Ramos (cell line): ENCODE data around the gene PLOD2.

Experiments
- in situ Hi-C: fragments of 300-500 bp; cut with MboI; formaldehyde crosslinking; loops from one replicate; pipeline ENCODE4 v1.14.3; 2022; ENCODE audit warnings: low sequenced_read_pairs; ENCODE audit not compliant: unreplicated experiment

Gene PLOD2

DNA sequence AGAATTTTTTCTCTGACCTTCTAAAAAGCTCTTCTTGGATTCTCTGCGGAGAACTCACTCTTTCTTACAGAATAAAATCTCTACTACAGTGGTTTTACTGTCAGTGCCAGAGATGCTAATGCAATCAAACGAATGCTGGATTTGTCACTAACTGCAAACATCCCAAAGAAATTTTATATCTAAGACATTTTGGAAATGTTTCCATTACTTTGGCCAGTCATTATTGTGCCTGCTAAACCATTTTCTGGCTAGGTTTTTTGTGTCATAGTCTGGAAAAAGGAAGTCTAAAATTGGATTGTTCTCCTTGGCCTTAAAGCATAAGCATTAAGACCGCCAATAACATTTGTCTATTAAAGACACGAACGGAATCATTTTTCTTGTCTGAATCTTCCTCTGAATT, 54.0 kb downstream of the PLOD2 start:
- in situ Hi-C loops = no loop called here

DNA sequence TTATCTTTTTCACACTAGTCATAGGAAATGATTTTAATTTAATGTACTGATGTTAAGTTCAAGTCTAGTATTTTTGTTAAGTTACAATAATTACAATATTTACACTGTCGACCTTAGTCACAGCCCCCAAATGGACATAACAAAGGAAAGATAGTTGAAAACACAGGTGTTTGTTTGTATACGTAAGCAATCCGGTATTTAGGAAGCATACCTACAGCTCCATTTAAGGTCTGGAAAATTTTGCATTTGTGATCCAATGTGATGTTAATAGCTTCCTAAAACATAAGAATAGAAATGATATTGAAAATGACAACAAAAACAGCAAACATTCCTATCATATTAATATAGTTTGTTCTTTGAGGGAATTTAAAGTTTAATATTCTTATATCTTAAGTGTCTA, 56.9 kb downstream of the PLOD2 start:
- in situ Hi-C loops = no loop called here

DNA sequence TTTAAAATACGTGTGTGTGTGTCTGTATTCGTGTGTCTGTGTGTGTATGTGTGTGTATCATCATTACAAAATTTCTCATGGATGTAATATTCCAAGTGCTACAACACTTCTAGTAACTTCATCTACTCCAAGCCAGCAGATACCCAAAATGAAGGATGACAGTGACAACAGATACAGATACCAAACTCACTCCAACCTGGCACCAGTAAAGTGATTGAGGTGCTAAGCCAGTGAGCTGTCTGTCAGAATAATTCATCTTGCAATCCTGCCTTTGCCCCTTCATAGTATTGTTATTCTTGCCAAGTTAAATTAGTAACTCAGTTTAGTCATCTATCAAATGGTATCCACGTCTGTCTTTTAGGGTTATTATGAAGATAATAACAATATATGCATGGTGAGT, 58.1 kb downstream of the PLOD2 start:
- in situ Hi-C loops = no loop called here

DNA sequence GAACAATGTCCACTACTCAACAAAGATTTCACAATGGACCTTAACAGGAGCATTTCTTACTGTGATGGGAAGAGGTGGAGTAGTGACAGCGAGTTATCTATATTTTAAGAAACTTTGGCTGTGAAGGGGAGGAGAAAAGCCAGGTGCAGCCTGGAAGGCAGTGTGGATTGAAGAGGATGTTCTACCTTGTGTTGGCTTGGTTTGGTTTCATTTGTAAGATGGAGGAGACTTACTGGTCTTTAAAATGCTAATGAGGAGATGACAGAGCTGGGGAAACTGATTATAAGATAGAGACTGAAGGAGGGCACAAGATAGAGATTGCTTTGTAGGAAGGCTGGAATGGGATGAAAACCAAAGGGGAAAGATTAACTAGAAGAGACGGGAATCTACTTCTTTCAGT, 59.4 kb downstream of the PLOD2 start:
- in situ Hi-C loops = no loop called here

DNA sequence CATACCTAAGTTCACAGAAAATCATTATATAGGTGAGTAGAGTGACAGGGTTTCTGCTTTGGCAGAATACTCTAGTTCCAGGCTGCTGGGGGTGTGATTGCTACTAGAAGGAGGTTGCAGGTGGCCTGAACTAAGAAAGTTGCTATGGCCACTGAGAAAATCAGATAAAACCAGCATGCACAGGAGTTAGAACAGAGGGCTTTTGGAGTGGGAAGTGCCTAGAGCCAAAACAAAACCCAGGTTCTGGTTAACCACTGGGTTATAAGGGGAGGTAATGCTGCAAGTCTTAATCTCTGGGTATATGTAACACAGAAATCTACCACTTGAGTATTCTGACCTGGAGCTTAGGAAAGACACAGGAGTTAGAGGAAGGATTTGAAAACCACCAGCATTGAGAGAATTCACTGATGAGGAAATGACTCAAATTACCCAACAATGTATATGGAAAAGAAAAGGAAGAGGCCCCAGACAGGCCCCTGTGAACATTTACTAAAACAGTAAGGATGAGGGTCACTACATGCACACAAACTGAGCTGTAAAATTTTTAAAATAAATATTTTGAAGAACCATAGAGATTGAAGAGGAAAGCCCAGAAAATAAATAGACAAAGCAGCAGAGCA, 60.0 kb downstream of the PLOD2 start:
- in situ Hi-C loops = no loop called here

DNA sequence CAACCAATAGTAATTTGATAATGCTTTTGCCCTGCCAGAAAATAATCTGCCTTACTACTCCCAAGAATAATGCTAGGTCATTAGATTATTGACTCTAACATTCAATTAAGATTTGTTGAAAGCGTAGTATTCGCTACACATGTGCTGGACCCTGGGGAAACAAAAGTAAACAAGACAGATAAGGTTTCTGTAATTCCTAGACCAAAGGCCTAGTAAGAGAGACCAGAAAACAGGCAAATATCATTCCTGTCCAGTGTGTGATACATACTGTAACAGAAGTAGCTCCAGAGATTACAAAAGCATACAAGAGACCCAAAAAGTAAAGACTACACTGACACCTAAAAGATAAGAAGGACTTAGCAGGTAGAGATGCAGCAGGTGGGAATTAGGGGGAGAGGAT, 60.8 kb downstream of the PLOD2 start:
- in situ Hi-C loops = no loop called here

DNA sequence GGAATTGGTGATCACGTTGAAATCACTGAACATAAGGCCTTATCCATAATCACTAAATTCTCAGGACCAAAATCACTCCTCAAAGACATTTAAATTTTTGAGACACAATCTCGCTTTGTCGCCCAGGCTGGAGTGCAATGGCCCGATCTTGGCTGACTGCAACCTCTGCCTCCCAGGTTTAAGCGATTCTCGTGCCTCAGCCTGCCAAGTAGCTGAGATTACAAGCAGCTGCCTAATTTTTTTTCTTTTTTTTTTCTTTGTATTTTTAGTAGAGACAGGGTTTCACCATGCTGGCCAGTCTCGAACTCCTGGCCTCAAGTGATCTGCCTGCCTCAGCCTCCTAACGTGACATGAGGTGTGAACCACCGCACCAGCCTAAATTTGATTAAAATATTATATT, 61.7 kb downstream of the PLOD2 start:
- in situ Hi-C loops = no loop called here

DNA sequence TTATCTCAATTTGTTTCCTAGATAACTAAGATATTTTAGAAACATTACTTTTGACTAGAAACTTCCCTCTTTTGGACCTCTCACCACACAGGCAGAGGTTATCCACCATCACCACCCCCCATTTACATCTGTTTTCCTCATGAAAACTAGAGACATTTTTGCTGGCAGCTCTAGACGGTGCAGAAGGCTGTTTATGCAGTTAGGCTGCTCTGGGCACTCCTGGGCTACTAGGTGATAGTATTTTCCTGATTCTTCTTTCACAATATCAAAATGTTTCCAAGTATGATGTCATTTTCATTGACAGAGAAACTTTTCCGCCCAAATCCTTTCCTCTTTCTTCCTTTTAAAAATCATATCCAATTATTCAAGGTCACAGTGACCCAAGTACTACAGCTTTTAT, 67.1 kb downstream of the PLOD2 start:
- in situ Hi-C loops = no loop called here

DNA sequence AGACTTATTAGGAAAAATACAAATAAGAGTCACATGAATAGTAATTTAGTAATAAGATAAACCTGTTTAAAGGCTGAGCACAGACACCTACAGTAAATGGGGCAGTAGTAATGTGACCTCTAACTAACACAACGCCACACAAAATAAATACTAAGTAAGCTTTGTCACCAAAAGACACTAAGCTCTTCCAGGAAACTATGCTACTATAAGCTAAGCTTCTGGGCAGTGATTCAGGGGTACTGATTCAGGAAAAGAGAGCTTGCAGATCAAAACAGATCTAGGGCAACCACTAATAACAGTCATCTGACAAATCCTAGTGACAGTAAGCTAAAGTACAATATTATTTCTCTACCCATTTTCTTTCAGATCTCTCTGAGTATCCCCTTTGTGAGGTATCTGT, 68.8 kb downstream of the PLOD2 start:
- in situ Hi-C loops = no loop called here

DNA sequence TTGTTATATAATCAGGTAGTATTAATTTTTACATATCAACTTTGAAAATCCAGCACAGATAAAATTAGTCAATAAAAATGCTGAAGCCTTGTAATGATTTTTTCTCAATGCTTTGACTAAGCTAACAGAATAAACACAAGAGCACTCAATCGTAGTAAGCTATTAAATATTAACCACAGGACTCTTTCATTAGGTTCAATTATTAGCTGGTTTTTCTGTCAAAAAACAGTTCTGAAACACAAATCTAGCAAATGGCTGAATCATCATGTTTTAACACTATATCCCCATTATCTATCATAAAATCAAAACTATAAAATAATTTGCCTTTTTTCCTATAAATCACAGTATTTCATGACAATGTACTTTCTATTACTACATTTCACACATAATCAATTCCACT, 69.6 kb downstream of the PLOD2 start:
- in situ Hi-C loops = no loop called here

DNA sequence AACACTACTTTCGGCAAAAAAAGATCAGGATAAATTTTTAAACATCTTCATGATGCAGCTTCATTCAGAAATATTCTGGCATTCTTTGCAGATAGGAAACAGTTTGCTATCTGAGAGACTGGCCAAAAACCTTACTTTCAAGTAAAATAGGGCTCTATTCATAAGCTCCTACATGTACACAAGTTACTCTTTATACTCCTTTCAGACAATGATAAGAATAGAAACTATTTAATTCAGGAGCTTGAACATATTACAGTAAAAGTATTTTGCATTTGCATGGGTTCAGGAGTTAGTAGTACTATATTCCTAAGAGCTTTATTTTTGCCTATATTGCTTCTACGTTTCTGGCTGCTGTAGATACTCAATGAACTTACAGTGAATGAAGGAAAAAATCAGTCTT, 70.5 kb downstream of the PLOD2 start:
- in situ Hi-C loops = no loop called here

DNA sequence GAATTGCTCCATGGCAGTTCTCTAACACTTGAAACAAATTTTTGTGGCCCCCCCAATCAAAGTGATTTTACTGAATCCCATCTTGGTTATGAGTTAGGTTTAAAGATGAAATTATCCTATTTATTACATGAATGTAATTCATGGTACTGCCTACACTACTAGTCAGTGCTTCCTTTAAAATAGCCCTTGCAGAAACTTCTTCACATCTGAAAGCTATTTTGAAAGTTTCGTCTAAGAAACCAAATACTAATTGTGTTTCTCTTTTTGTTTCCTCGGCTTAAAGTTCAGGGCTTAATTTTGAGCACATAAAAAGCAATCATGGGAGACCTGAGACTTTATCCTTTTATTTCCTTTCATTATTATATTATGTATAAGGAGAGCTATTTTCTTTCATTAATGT, 72.1 kb downstream of the PLOD2 start:
- in situ Hi-C loops = no loop called here

DNA sequence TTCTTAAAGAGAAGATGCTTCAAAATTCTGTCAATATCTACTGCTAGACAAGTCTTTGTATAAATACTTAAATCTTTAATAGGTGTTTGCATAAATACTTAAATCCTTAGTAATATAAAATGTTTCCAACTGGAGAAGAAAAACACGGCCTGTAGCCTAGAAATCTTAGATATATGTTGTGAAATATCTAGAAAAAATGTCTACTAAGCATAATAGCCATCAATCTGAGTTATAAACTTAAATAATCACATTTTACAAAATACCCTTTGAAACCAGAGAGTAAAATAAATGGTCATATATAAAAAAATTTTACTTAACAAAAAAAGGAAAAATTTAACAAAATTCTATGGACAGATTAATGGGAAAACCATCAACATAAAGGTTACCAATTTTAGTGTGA, 73.9 kb downstream of the PLOD2 start:
- in situ Hi-C loops = no loop called here

DNA sequence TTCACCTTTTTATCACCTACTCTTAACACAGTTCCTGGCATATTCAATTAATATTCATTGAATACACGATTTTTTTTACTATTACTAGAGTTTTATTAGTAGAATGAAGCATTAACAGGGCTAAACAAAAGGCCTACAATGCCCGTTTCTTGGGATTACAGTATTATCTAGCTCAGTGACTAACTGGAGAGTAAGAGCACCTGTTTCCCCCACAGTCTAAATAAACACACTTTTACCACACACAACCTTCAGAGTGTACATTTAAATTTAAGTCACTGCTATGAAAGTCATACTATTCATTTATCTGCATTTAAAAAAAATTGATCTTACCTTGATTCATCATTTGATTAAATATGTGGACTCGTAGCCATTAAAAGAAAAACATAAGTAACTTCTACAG, 74.8 kb downstream of the PLOD2 start:
- in situ Hi-C loops = no loop called here

DNA sequence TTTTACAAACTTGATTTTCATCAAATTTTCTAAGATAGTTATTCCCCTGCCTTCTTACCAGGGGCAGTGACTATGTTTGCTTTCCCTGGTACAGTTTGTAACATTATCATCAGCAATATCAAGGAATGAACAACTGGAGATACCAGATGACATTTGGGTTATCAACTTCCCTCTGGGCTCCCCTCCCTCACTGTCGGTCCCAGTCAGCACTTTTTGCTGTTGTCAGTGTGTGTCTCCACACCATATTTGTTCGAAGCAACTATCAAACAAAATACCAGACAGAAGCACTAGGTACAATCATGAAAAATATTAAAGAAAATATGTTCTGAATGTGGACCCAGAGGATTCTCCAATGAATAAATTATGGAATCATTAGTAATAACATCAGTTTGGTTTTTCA, 75.3 kb downstream of the PLOD2 start:
- in situ Hi-C loops = no loop called here

DNA sequence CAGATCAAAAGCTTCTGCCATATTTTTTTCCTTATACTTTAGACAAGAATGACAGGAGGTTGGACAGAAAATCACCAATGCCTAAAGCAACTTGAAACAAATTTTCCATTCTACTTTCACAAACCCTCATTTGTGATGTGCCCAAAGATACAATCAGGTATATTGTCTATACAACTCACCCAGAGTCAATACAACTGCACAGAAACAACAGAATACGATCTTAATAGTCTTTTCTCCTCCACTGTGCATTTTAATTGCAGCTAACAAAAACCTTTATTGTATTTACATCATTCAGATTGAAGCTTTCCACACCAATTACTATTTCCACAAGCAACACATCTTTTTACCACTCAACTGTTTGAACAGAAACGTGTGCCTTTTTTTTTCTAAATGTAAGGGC, 80.4 kb downstream of the PLOD2 start:
- in situ Hi-C loops = no loop called here

DNA sequence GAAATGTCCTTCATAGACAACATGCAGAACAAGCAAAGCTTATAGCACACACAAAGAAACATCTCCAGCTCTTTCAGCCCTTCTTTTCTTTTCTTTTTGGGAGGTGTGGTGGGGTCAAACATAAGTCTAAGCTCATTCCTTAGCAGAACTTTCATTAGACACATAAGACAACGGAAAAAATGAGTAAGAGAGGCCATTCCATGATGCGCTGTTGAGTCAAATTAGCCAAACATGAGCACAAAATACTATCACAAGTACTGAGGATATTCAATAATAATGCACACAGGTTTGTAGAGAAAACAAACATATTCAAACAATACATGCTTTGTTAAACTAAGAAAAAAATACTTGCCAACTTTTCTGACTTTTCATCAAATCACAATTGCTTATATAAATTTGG, 83.0 kb downstream of the PLOD2 start:
- in situ Hi-C loops = no loop called here

DNA sequence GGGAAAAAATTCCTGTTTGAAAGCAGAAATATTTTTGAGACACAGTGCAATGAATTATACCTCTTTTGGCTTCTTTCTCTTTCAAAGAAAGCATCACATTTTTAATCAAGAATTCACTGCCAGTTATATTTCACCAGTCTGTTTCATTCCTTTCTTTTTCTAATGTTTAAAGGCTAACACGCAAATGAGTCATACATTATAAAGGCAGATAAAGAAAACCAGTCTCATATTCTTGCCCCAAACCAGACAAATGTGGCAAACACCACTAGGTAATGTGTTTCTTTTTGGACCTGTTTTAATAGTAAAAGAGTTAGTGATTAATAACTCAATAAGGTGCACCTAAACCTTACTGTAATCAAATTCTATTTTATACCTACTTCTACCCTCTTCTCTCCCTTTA, 83.8 kb downstream of the PLOD2 start:
- in situ Hi-C loops = no loop called here

DNA sequence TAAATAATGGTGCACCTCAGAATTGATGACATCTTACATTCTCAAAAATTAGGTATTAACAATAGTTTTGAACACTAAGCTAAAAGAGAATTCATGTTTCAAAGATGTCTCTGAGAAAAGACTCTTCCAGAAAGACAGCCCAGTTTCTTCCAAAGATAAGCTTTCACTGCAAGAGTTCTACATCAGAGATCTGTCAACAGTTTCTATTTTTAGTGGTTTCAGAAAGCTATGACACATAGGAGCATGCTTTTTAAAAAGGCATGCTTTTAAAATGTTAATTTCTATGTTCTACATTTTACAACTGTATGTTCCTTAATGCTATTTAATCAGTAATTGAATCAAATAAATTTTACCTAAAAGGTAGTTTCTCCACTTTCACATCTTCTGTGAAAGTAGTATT, 88.2 kb downstream of the PLOD2 start:
- in situ Hi-C loops = no loop called here

DNA sequence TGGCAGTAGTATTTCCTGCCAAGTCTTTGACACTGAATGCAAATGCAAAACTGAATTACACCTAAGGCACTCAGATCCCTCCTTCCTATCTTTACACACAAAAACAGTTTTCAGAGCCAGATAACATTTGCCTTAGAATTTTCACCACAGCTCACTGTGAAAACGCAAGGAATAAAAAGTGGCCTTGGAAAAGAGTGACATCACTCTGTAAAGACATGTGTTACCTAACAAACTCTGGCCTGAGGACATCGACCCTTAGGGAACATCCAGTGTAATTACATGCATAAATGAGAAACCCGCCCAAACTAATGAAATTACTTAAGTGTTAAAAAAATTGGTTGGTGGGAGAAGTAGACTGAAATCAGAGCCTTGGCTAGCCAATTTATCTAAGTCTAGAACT, 88.9 kb downstream of the PLOD2 start:
- in situ Hi-C loops = no loop called here

DNA sequence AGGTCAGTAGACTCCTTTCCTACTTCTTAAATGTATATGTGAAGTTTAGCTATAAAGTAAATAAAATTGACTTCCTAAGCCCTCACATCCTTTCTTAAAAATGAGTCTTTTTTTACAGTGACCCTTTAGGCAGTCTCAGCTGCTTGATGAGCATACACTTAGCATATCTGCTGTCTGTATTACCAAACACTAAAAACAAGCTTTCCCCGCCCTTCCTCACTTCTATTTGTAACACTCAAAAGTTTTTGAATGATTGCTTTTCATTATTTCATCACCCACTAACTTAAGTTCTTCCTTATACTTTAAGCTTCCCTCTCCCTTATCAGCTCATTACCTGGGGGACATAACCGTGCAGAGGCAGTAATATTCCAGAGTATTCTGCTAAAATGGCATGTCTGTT, 89.4 kb downstream of the PLOD2 start:
- in situ Hi-C loops = no loop called here

DNA sequence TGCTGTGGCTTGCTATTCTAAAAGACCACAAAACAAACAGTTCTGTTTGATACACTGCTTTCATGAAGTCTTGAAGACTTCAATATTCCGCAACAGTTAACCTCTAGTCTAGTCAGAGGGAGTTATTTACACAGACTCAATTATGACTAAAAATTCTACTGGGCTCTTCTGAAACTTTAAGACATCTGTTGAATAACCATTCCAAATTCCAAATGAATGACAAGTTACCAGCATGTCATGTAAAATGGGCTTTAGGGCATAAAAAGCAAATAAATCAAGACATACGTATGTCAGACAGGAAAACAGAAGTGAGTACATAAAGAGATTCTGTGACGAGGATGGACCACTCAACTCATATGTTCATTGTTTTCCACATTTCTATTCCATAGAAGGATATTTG, 93.9 kb downstream of the PLOD2 start:
- in situ Hi-C loops = no loop called here

DNA sequence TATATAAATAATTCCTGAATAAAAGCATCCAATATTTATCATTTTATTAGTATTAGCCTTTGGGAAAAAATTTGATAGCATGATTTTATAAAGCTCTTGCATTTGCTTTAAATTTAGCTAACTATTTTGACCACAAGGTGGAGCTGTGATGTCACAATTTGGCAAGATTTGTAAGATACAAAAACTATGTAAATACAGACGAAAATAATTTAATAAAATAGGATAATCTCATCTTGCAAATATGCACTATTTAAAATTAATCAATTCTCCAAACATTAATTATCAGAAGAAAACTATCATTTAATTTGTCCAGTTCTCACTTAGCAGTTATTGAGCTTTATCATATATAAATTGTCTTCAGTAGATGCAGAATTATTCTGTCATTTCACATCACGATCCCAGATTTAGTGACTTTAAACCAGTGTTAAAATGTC, 95.4 kb downstream of the PLOD2 start:
- in situ Hi-C loops = no loop called here
